ENCODE data around the gene OR5T2. TPM values are rescaled to one million over a fixed set of nuclear protein-coding genes. Genes with fewer than 3 reads are reported as not detected.

The OR5T2 gene
- total and polyA plus RNA-seq, 2 experiments from 2014 or later = not detected

DNA sequence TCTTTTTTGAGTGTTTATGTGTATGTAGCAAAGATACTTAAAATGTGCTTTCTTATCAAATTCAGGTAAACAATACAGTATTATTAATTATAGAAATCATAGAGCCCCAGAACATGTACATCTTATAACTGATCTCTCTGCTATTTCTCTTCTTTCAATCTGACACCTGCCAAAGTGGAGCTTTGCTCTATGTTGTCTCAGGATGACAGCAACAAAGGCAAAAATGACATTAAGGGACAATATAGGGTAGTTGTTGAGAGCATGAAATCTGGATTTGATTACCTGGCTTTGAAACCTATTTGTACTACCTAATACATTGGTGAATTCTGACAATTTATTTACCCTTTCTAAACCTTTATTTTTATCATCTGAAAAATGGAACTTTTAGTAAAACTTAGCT, 50.6 kb downstream of the OR5T2 start:
- Histone ChIP-seq H3K36me3 (ENCODE audit: insufficient read depth) (no peaks in the 10 kb centered on the region; the same call in 1 of the 2 replicates), H3K9me2 (ENCODE audit: insufficient read depth) (no peaks in the 10 kb centered on the region)
- no peak overlapping the region for H3K4me3 Mint-ChIP-seq

More for the DNA sequence above, 50.6 kb downstream of the OR5T2 start:
- H3K9me3 Mint-ChIP-seq = peaks cover 15% of the 10 kb centered on the region; the same call in 2 of the 3 replicates
- no peak overlapping the region for H3K27ac Mint-ChIP-seq
- DNase-seq (ENCODE audit: low spot score) (no peak), ATAC-seq (no peak)
- H3K4me2 ChIP-seq = no peak overlapping the region
- no peaks in the 10 kb centered on the region for H3K79me2 ChIP-seq (replicated peaks; ENCODE audit: insufficient read depth)
- H3K27ac ChIP-seq (ENCODE audit: low read depth) = no peak overlapping the region
- H3K4me1 ChIP-seq (ENCODE audit: insufficient read depth) = no peaks in the 10 kb centered on the region
- H3K4me3 ChIP-seq = no peak overlapping the region
- H2AFZ ChIP-seq = no peak overlapping the region
- no peaks in the 10 kb centered on the region for H4K20me1 ChIP-seq (replicated peaks; ENCODE audit: insufficient read depth)
- no peaks in the 10 kb centered on the region for H3K4me1 Mint-ChIP-seq
- TF ChIP-seq EZH2 (IDR thresholded peaks at IDR 0.05; ENCODE audit: low read depth, unreplicated experiment) = no peak
- TF ChIP-seq JUNB (IDR thresholded peaks at IDR 0.05; ENCODE audit: unreplicated experiment) = no peak
- H3K36me3 Mint-ChIP-seq (ENCODE audit: low read depth) = peaks cover 5% of the 10 kb centered on the region; the same call in 1 of the 3 replicates
- H3K27me3 Mint-ChIP-seq (ENCODE audit: insufficient read depth, low read depth, poor library complexity) = no peaks in the 10 kb centered on the region
- no peaks in the 10 kb centered on the region for H3K27me3 ChIP-seq (ENCODE audit: insufficient read depth)
- no peaks in the 10 kb centered on the region for H3F3A ChIP-seq (replicated peaks; ENCODE audit: low read depth)

Other genes with a start within 250 kb of the OR5T2 start
- gene OR5F1, start 239.6 kb downstream of the OR5T2 start, total RNA-seq (2014; rRNA removed; shearing (Covaris generic)) = not detected in 2 replicates
- not detected in 2 replicates for gene OR5F1, start 239.6 kb downstream of the OR5T2 start, polyA plus RNA-seq (2016; fragmentation: Nextera tagmentation; extraction: Ambion mirVana)
- gene OR5AS1, start 206.6 kb downstream of the OR5T2 start, total RNA-seq (2014; rRNA removed; shearing (Covaris generic)) = not detected in 2 replicates
- gene OR5AS1, start 206.6 kb downstream of the OR5T2 start, polyA plus RNA-seq (2016; fragmentation: Nextera tagmentation; extraction: Ambion mirVana) = not detected in 2 replicates
- gene OR8I2, start 140.9 kb downstream of the OR5T2 start, total RNA-seq (2014; rRNA removed; shearing (Covaris generic)) = not detected in 2 replicates
- not detected in 2 replicates for gene OR8I2, start 140.9 kb downstream of the OR5T2 start, polyA plus RNA-seq (2016; fragmentation: Nextera tagmentation; extraction: Ambion mirVana)
- gene OR8H2, start 130.6 kb downstream of the OR5T2 start, total RNA-seq (2014; rRNA removed; shearing (Covaris generic)) = not detected in 2 replicates
- not detected in 2 replicates for gene OR8H2, start 130.6 kb downstream of the OR5T2 start, polyA plus RNA-seq (2016; fragmentation: Nextera tagmentation; extraction: Ambion mirVana)
- gene OR8H3, start 111.9 kb downstream of the OR5T2 start, total RNA-seq (2014; rRNA removed; shearing (Covaris generic)) = not detected in 2 replicates
- gene OR8H3, start 111.9 kb downstream of the OR5T2 start, polyA plus RNA-seq (2016; fragmentation: Nextera tagmentation; extraction: Ambion mirVana) = not detected in 2 replicates
- not detected in 2 replicates for gene OR8J3, start 94.1 kb downstream of the OR5T2 start, total RNA-seq (2014; rRNA removed; shearing (Covaris generic))
- not detected in 2 replicates for gene OR8J3, start 94.1 kb downstream of the OR5T2 start, polyA plus RNA-seq (2016; fragmentation: Nextera tagmentation; extraction: Ambion mirVana)
- gene OR8K5, start 73.9 kb downstream of the OR5T2 start, total RNA-seq (2014; rRNA removed; shearing (Covaris generic)) = not detected in 2 replicates
- gene OR8K5, start 73.9 kb downstream of the OR5T2 start, polyA plus RNA-seq (2016; fragmentation: Nextera tagmentation; extraction: Ambion mirVana) = not detected in 2 replicates
- gene OR5J2, start 57.6 kb downstream of the OR5T2 start, total RNA-seq (2014; rRNA removed; shearing (Covaris generic)) = not detected in 2 replicates
- gene OR5J2, start 57.6 kb downstream of the OR5T2 start, polyA plus RNA-seq (2016; fragmentation: Nextera tagmentation; extraction: Ambion mirVana) = not detected in 2 replicates
- gene OR5T3, start 18.0 kb upstream of the OR5T2 start, total RNA-seq (2014; rRNA removed; shearing (Covaris generic)) = not detected in 2 replicates
- not detected in 2 replicates for gene OR5T3, start 18.0 kb upstream of the OR5T2 start, polyA plus RNA-seq (2016; fragmentation: Nextera tagmentation; extraction: Ambion mirVana)
- not detected in 2 replicates for gene OR5T1, start 39.9 kb upstream of the OR5T2 start, total RNA-seq (2014; rRNA removed; shearing (Covaris generic))
- not detected in 2 replicates for gene OR5T1, start 39.9 kb upstream of the OR5T2 start, polyA plus RNA-seq (2016; fragmentation: Nextera tagmentation; extraction: Ambion mirVana)
- not detected in 2 replicates for gene OR8H1, start 58.0 kb upstream of the OR5T2 start, total RNA-seq (2014; rRNA removed; shearing (Covaris generic))
- gene OR8H1, start 58.0 kb upstream of the OR5T2 start, polyA plus RNA-seq (2016; fragmentation: Nextera tagmentation; extraction: Ambion mirVana) = not detected in 2 replicates
- not detected in 2 replicates for gene OR8K3, start 80.9 kb upstream of the OR5T2 start, total RNA-seq (2014; rRNA removed; shearing (Covaris generic))
- gene OR8K3, start 80.9 kb upstream of the OR5T2 start, polyA plus RNA-seq (2016; fragmentation: Nextera tagmentation; extraction: Ambion mirVana) = not detected in 2 replicates
- gene OR8K1, start 111.8 kb upstream of the OR5T2 start, total RNA-seq (2014; rRNA removed; shearing (Covaris generic)) = not detected in 2 replicates
- not detected in 2 replicates for gene OR8K1, start 111.8 kb upstream of the OR5T2 start, polyA plus RNA-seq (2016; fragmentation: Nextera tagmentation; extraction: Ambion mirVana)
- not detected in 2 replicates for gene OR8J1, start 120.0 kb upstream of the OR5T2 start, total RNA-seq (2014; rRNA removed; shearing (Covaris generic))
- gene OR8J1, start 120.0 kb upstream of the OR5T2 start, polyA plus RNA-seq (2016; fragmentation: Nextera tagmentation; extraction: Ambion mirVana) = not detected in 2 replicates
- gene OR8U1, start 141.4 kb upstream of the OR5T2 start, total RNA-seq (2014; rRNA removed; shearing (Covaris generic)) = not detected in 2 replicates
- gene OR8U1, start 141.4 kb upstream of the OR5T2 start, polyA plus RNA-seq (2016; fragmentation: Nextera tagmentation; extraction: Ambion mirVana) = not detected in 2 replicates
- gene OR5AL1, start 178.4 kb upstream of the OR5T2 start, total RNA-seq (2014; rRNA removed; shearing (Covaris generic)) = not detected in 2 replicates
- gene OR5AL1, start 178.4 kb upstream of the OR5T2 start, polyA plus RNA-seq (2016; fragmentation: Nextera tagmentation; extraction: Ambion mirVana) = not detected in 2 replicates
- not detected in 2 replicates for gene OR5M3, start 239.1 kb upstream of the OR5T2 start, total RNA-seq (2014; rRNA removed; shearing (Covaris generic))
- not detected in 2 replicates for gene OR5M3, start 239.1 kb upstream of the OR5T2 start, polyA plus RNA-seq (2016; fragmentation: Nextera tagmentation; extraction: Ambion mirVana)